IMR-90 (cell line): ENCODE measurements around the gene TGFB2.

ENCODE experiments used
- CEBPB ChIP-seq: IDR thresholded peaks from 2 replicates; pipeline ENCODE4 v1.6.1; 2012; ENCODE audit warnings: low read depth, low read length, improper control_type of control experiment
- CHD1 ChIP-seq: IDR thresholded peaks from 2 replicates; pipeline ENCODE4 v1.6.1; 2012; ENCODE audit warnings: low read depth, low read length, improper control_type of control experiment
- FOS ChIP-seq: fragments of 150-350 bp; IDR thresholded peaks from 2 replicates; pipeline ENCODE4 v1.6.1; 2016; ENCODE audit warnings: low read depth, low read length
- MAFK ChIP-seq: IDR thresholded peaks from 2 replicates; pipeline ENCODE4 v1.6.1; 2012; ENCODE audit warnings: low read depth, low read length, improper control_type of control experiment
- MAZ ChIP-seq: IDR thresholded peaks from 2 replicates; pipeline ENCODE4 v1.6.1; 2012; ENCODE audit warnings: low read depth, mild to moderate bottlenecking, low read length, improper control_type of control experiment, moderate library complexity, borderline replicate concordance
- MXI1 ChIP-seq: IDR thresholded peaks from 2 replicates; pipeline ENCODE4 v1.6.1; 2012; ENCODE audit warnings: low read depth, mild to moderate bottlenecking, low read length, moderate library complexity, borderline replicate concordance
- POLR2A ChIP-seq: IDR thresholded peaks from 2 replicates; pipeline ENCODE4 v1.6.1; 2012; ENCODE audit warnings: mild to moderate bottlenecking, low read depth, low read length
- RAD21 ChIP-seq: IDR thresholded peaks from 2 replicates; pipeline ENCODE4 v1.6.1; 2012; ENCODE audit warnings: low read length, improper control_type of control experiment
- RCOR1 ChIP-seq: IDR thresholded peaks from 2 replicates; pipeline ENCODE4 v1.6.1; 2012; ENCODE audit warnings: mild to moderate bottlenecking, low read length, improper control_type of control experiment; ENCODE audit not compliant: insufficient replicate concordance
- SMC3 ChIP-seq: fragments of 150-350 bp; IDR thresholded peaks from 2 replicates; pipeline ENCODE4 v1.6.1; 2016; ENCODE audit warnings: low read depth, mild to moderate bottlenecking, antibody characterized with exemption, low read length, moderate library complexity
- TF ChIP-seq, protein P1 (sequence below): conservative IDR thresholded peaks from 2 replicates; pipeline ENCODE4 v1.5.1; 2012; ENCODE audit warnings: mild to moderate bottlenecking, low read depth, low read length, improper control_type of control experiment
- TF ChIP-seq, protein P2 (sequence below): fragments of 150-350 bp; IDR thresholded peaks from 2 replicates; pipeline ENCODE4 v1.6.1; 2017; ENCODE audit warnings: mild to moderate bottlenecking, antibody characterized with exemption, low read length, low read depth

DNA sequence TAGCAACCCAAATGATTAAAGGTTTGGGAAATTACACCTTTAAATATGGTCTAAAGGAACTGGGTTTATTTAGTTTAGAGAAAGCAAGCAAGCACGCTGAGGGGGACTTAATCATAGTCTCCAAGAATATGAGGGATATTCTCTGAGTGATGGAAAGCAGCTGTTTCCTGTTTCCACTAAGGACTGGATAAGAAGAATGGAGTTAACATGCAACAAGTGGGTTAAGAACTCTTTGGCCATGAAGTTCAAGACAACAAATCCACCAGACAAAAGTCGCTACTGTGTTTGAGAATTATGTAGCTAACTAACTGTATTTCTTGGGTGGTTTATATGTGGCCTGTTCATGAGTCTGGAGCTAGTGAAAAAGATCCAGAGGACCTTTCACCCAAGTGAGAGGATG, 85.7 kb downstream of the TGFB2 start:
- TF ChIP-seq, protein P1, sequence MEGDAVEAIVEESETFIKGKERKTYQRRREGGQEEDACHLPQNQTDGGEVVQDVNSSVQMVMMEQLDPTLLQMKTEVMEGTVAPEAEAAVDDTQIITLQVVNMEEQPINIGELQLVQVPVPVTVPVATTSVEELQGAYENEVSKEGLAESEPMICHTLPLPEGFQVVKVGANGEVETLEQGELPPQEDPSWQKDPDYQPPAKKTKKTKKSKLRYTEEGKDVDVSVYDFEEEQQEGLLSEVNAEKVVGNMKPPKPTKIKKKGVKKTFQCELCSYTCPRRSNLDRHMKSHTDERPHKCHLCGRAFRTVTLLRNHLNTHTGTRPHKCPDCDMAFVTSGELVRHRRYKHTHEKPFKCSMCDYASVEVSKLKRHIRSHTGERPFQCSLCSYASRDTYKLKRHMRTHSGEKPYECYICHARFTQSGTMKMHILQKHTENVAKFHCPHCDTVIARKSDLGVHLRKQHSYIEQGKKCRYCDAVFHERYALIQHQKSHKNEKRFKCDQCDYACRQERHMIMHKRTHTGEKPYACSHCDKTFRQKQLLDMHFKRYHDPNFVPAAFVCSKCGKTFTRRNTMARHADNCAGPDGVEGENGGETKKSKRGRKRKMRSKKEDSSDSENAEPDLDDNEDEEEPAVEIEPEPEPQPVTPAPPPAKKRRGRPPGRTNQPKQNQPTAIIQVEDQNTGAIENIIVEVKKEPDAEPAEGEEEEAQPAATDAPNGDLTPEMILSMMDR, result no peak
- TF ChIP-seq POLR2A (no peak), RAD21 (no peak), MAFK (no peak), RCOR1 (no peak), SMC3 (no peak), FOS (no peak), CHD1 (no peak), CEBPB (no peak), MXI1 (no peak), MAZ (no peak)
- TF ChIP-seq, protein P2, sequence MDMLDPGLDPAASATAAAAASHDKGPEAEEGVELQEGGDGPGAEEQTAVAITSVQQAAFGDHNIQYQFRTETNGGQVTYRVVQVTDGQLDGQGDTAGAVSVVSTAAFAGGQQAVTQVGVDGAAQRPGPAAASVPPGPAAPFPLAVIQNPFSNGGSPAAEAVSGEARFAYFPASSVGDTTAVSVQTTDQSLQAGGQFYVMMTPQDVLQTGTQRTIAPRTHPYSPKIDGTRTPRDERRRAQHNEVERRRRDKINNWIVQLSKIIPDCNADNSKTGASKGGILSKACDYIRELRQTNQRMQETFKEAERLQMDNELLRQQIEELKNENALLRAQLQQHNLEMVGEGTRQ, result no peak
